H1 (cell line): Measurements from ENCODE around the gene DSCAM. TPM values are rescaled to one million over a fixed set of nuclear protein-coding genes. Genes with fewer than 3 reads are reported as not detected.

Experiments used
- CTCF ChIA-PET: fragments of 300-600 bp; sonication (Branson Sonifier 250); formaldehyde crosslinking; loops from one replicate; lab custom pipeline; 2021; ENCODE audit not compliant: partially characterized antibody; lab: Charles Lee
- POLR2A ChIA-PET: fragments of 300-600 bp; sonication (Branson Sonifier 250); formaldehyde crosslinking; loops from one replicate; lab custom pipeline; 2021; ENCODE audit warnings: inconsistent platforms; ENCODE audit not compliant: partially characterized antibody; lab: Charles Lee
- DNase-seq, 2 experiments: peaks; one replicate each; pipeline versions ENCODE4 v3.0.0 to v3.0.0-alpha.2; 2010 to 2022; ENCODE audit warnings: low spot score in 2 of 2, low read depth in 1 of 2, mixed read lengths in 1 of 2
- FAIRE-seq: peaks from 2 replicates; lab custom pipeline; 2011; peaks lifted over from hg19 to GRCh38; lab: Jason Lieb, UNC
- H2AFZ ChIP-seq: 2 replicates; pipeline ENCODE4 v1.8.1; 2012; ENCODE audit warnings: low read length, inconsistent platforms
- H2AK5ac ChIP-seq: 2 replicates; pipeline ENCODE4 v1.6.1; 2013; ENCODE audit warnings: low read depth, low read length
- H2BK120ac ChIP-seq: replicated peaks from 2 replicates; pipeline ENCODE3; 2013; ENCODE audit warnings: low read depth, low read length, inconsistent platforms
- H2BK12ac ChIP-seq: 2 replicates; pipeline ENCODE4 v1.6.1; 2013; ENCODE audit warnings: low read depth, low read length
- H2BK15ac ChIP-seq: 2 replicates; pipeline ENCODE4 v1.6.1; 2013; ENCODE audit warnings: low read length
- H2BK20ac ChIP-seq: 2 replicates; pipeline ENCODE4 v1.6.1; 2013; ENCODE audit warnings: low read length
- H2BK5ac ChIP-seq: 2 replicates; pipeline ENCODE4 v1.6.1; 2013; ENCODE audit warnings: low read depth, low read length
- H3K14ac ChIP-seq: 2 replicates; pipeline ENCODE4 v1.6.1; 2013; ENCODE audit warnings: inconsistent platforms; ENCODE audit not compliant: insufficient read length
- H3K18ac ChIP-seq: 2 replicates; pipeline ENCODE4 v1.6.1; 2013; ENCODE audit warnings: low read length; ENCODE audit errors: extremely low read depth
- H3K23ac ChIP-seq: 2 replicates; pipeline ENCODE4 v1.6.1; 2013; ENCODE audit warnings: inconsistent platforms; ENCODE audit not compliant: insufficient read length
- H3K23me2 ChIP-seq: 2 replicates; pipeline ENCODE4 v1.6.1; 2013; ENCODE audit warnings: low read depth, low read length
- H3K27ac ChIP-seq: 2 replicates; pipeline ENCODE4 v1.6.1; 2011; ENCODE audit warnings: low read depth, low read length, inconsistent platforms
- H3K27me3 ChIP-seq, 4 experiments: replicated peaks in 1 of 4; 1 replicate in 1 of 4; 2 replicates in 3 of 4; pipeline versions ENCODE4 v1.6.1 to v1.8.1; 2011 to 2013; ENCODE audit warnings: low read length in 3 of 4, mild to moderate bottlenecking in 3 of 4, inconsistent platforms in 2 of 4, mixed read lengths in 2 of 4, moderate library complexity in 1 of 4; ENCODE audit not compliant: control insufficient read depth in 3 of 4, insufficient read depth in 3 of 4; ENCODE audit errors: extremely low read depth in 1 of 4
- H3K36me3 ChIP-seq, 4 experiments: 2 replicates each; pipeline versions ENCODE4 v1.6.1 to v1.8.1; 2011 to 2013; ENCODE audit warnings: mild to moderate bottlenecking in 4 of 4, low read length in 3 of 4, moderate library complexity in 2 of 4, control low read depth in 1 of 4, inconsistent platforms in 1 of 4; ENCODE audit not compliant: insufficient read depth in 4 of 4, control insufficient read depth in 2 of 4
- H3K4ac ChIP-seq: replicated peaks from 2 replicates; pipeline ENCODE3; 2013; ENCODE audit warnings: low read length, low read depth, mixed read lengths, inconsistent platforms; ENCODE audit not compliant: insufficient read length
- H3K4me1 ChIP-seq, 4 experiments: replicated peaks in 1 of 4; 1 replicate in 1 of 4; 2 replicates in 3 of 4; pipeline versions ENCODE4 v1.6.1 to v1.8.1; 2011 to 2013; ENCODE audit warnings: low read length in 3 of 4, inconsistent platforms in 2 of 4, mixed read lengths in 1 of 4; ENCODE audit not compliant: insufficient read depth in 4 of 4, control insufficient read depth in 3 of 4
- H3K4me2 ChIP-seq, 2 experiments: 2 replicates each; pipeline versions ENCODE4 v1.6.1 to v1.8.1; 2011 to 2013; ENCODE audit warnings: low read depth in 2 of 2, low read length in 2 of 2, control low read depth in 1 of 2, inconsistent platforms in 1 of 2, mild to moderate bottlenecking in 1 of 2; ENCODE audit not compliant: insufficient read depth in 1 of 2
- H3K4me3 ChIP-seq, 4 experiments: fragments of 200-600, 300-600 bp in 1 of 4; sonication (generic), shearing (Covaris generic), sonication (Bioruptor Twin) in 1 of 4; 2 replicates each; pipeline versions ENCODE4 v1.5.1 to v1.8.1; 2011 to 2016; ENCODE audit warnings: low read length in 4 of 4, low read depth in 3 of 4, control low read depth in 2 of 4, inconsistent platforms in 2 of 4, mild to moderate bottlenecking in 2 of 4, mixed read lengths in 1 of 4, moderate library complexity in 1 of 4; ENCODE audit not compliant: insufficient read depth in 2 of 4; ENCODE audit errors: extremely low read depth in 1 of 4
- H3K56ac ChIP-seq: replicated peaks from 2 replicates; pipeline ENCODE3; 2013; ENCODE audit warnings: low read depth, mild to moderate bottlenecking, mixed read lengths, low read length, inconsistent platforms; ENCODE audit not compliant: insufficient read length
- H3K79me1 ChIP-seq: 2 replicates; pipeline ENCODE4 v1.6.1; 2013; ENCODE audit warnings: low read depth, low read length, control low read depth
- H3K79me2 ChIP-seq, 2 experiments: 2 replicates each; pipeline versions ENCODE4 v1.6.1 to v1.8.1; 2012 to 2013; ENCODE audit warnings: low read length in 2 of 2, mild to moderate bottlenecking in 2 of 2, inconsistent platforms in 1 of 2; ENCODE audit not compliant: insufficient read depth in 2 of 2, control insufficient read depth in 1 of 2
- H3K9ac ChIP-seq, 4 experiments: replicated peaks in 1 of 4; 1 replicate in 1 of 4; 2 replicates in 3 of 4; pipeline versions ENCODE4 v1.6.1 to v1.8.1; 2011 to 2013; ENCODE audit warnings: low read depth in 3 of 4, low read length in 3 of 4, control low read depth in 2 of 4, mild to moderate bottlenecking in 2 of 4, moderate library complexity in 2 of 4, inconsistent platforms in 1 of 4; ENCODE audit errors: extremely low read depth in 1 of 4
- H3K9me3 ChIP-seq, 2 experiments: 2 replicates each; pipeline versions ENCODE4 v1.6.1 to v1.8.1; 2012 to 2013; ENCODE audit warnings: mild to moderate bottlenecking in 2 of 2, moderate library complexity in 2 of 2, control low read depth in 1 of 2, inconsistent platforms in 1 of 2, low read depth in 1 of 2, low read length in 1 of 2, mixed read lengths in 1 of 2; ENCODE audit not compliant: insufficient read depth in 2 of 2
- H4K20me1 ChIP-seq, 2 experiments: replicated peaks in 1 of 2; 2 replicates each; pipeline versions ENCODE3 to v1.8.1; 2011 to 2013; ENCODE audit warnings: inconsistent platforms in 2 of 2, low read length in 2 of 2, mild to moderate bottlenecking in 1 of 2; ENCODE audit not compliant: insufficient read depth in 2 of 2, control insufficient read depth in 1 of 2
- H4K5ac ChIP-seq: 2 replicates; pipeline ENCODE4 v1.6.1; 2013; ENCODE audit warnings: low read length, low read depth, mixed read lengths, inconsistent platforms; ENCODE audit not compliant: insufficient read length
- H4K8ac ChIP-seq: 2 replicates; pipeline ENCODE4 v1.8.0; 2013; ENCODE audit warnings: mild to moderate bottlenecking, moderate library complexity, low read length, inconsistent platforms; ENCODE audit not compliant: insufficient read depth; ENCODE audit errors: extremely low read depth
- H4K91ac ChIP-seq: replicated peaks from 2 replicates; pipeline ENCODE3; 2013; ENCODE audit warnings: low read length, mixed read lengths, inconsistent platforms; ENCODE audit not compliant: insufficient read length
- ASH2L ChIP-seq: fragments of 200-600, 300-600 bp; sonication (generic); IDR thresholded peaks from one replicate; pipeline ENCODE4 v1.7.1; 2017; ENCODE audit warnings: low read length
- BRCA1 ChIP-seq: IDR thresholded peaks from 2 replicates; pipeline ENCODE4 v1.6.1; 2012; ENCODE audit warnings: low read depth, low read length, improper control_type of control experiment
- CTBP2 ChIP-seq: IDR thresholded peaks from 2 replicates; pipeline ENCODE4 v1.7.0; 2011; ENCODE audit warnings: borderline replicate concordance, mild to moderate bottlenecking, moderate library complexity, mixed read lengths, low read length; ENCODE audit not compliant: insufficient read depth, insufficient read length
- JUND ChIP-seq: IDR thresholded peaks from 2 replicates; pipeline ENCODE4 v1.6.1; 2011; ENCODE audit warnings: mild to moderate bottlenecking, improper control_type of control experiment, low read length
- POU5F1 ChIP-seq: IDR thresholded peaks from 2 replicates; pipeline ENCODE4 v1.6.1; 2011; ENCODE audit warnings: low read depth, mild to moderate bottlenecking, low read length, moderate library complexity
- SIN3A ChIP-seq, 2 experiments: IDR thresholded peaks in 1 of 2; conservative IDR thresholded peaks in 1 of 2; 2 replicates each; pipeline ENCODE4 v1.6.1; 2011 to 2012; ENCODE audit warnings: low read length in 2 of 2, improper control_type of control experiment in 1 of 2, low read depth in 1 of 2, mild to moderate bottlenecking in 1 of 2
- SP1 ChIP-seq: IDR thresholded peaks from 2 replicates; pipeline ENCODE4 v1.6.1; 2011; ENCODE audit warnings: low read depth, low read length
- SP4 ChIP-seq: IDR thresholded peaks from 2 replicates; pipeline ENCODE4 v1.6.1; 2012; ENCODE audit warnings: low read length, inconsistent platforms
- SUZ12 ChIP-seq: fragments of 200-600 bp; sonication (generic); IDR thresholded peaks from 2 replicates; pipeline ENCODE4 v1.6.1; 2012; ENCODE audit warnings: mild to moderate bottlenecking, inconsistent platforms, low read length, moderate library complexity, mixed read lengths
- TEAD4 ChIP-seq: IDR thresholded peaks from 2 replicates; pipeline ENCODE4 v1.6.1; 2012; ENCODE audit warnings: low read depth, low read length, inconsistent platforms, mixed read lengths
- YY1 ChIP-seq: IDR thresholded peaks from 2 replicates; pipeline ENCODE4 v1.6.1; 2011; ENCODE audit warnings: low read depth, mild to moderate bottlenecking, low read length
- WGBS, 2 experiments: shearing (Covaris generic) in 1 of 2; methylation state at CpG; one replicate each; pipeline versions ENCODE4 v1.1.6 to v1.1.7; 2013 to 2015; ENCODE audit warnings: low lambda C conversion rate in 2 of 2, mixed read lengths in 2 of 2, inconsistent platforms in 1 of 2, low coverage in 1 of 2, missing lambda C conversion rate in 1 of 2; ENCODE audit not compliant: insufficient replicate concordance in 2 of 2, insufficient coverage in 1 of 2, insufficient read length in 1 of 2; ENCODE audit errors: extremely low coverage in 1 of 2, missing lambda C conversion rate in 1 of 2; 5-methylcytosine and 5-hydroxymethylcytosine counted together
- polyA plus RNA-seq, 7 experiments: library from polyadenylated mRNA; depleted of rRNA in 3 of 7; stranded (reverse) in 5 of 7; unstranded in 2 of 7; fragments of >200 nt in 5 of 7; fragments of 200-250 nt in 2 of 7; gene quantifications; 1 replicate in 5 of 7; 2 replicates in 1 of 7; 4 replicates in 1 of 7; pipeline versions ENCODE4 v1.2.1 to v1.2.3, GENCODE V29; 2011 to 2013; ENCODE audit warnings: missing spikeins in 2 of 7, mixed read lengths in 2 of 7
- total RNA-seq: library from RNA; stranded (reverse); fragmentation: NEBNext Ultra II Directional; extraction: Animal tissue kit (Norgen Biotek cat#: 25700); gene quantifications from 2 replicates; pipeline ENCODE4 v1.2.1, GENCODE V29; 2021
- TF ChIP-seq, protein P1 (sequence below): IDR thresholded peaks from 2 replicates; pipeline ENCODE4 v1.6.1; 2012; ENCODE audit warnings: low read length, inconsistent platforms
- TF ChIP-seq, protein P2 (sequence below): IDR thresholded peaks from 2 replicates; pipeline ENCODE4 v1.6.1; 2012; ENCODE audit warnings: inconsistent platforms

Gene DSCAM
- total and polyA plus RNA-seq, 2 of the 8 experiments (the other 6 are each of a cell fraction or from before 2014, with no cell fraction given): 0.02 to 0.15 TPM

DNA sequence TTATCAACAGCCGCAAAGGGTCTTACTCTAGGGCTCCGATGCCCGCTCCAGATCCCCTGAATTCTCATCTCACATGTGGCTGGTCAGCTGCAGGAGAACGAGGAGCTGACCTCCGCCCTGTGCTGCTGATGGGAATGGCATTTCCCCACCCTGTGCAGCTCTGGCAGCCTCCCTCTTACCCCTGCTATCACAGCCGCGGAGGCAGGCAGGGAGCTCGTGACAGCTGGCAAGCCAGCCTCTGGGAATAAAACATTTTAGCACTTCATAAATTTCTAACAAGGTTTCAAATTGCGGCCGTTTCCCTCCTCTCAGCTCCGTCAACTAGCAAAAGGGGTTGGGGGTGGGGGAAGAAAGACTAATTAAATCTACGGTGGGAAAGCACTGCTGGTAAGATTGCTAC lies 81.1 kb downstream of the DSCAM start:
- DNase-seq (no peak), FAIRE-seq (no peak)
- H3K18ac ChIP-seq: no peak overlapping the region
- H3K4me3 ChIP-seq: no peak overlapping the region; a peak in 1 of 8 replicates
- H4K91ac ChIP-seq: no peak overlapping the region
- no peak overlapping the region for H4K8ac ChIP-seq
- H3K9ac ChIP-seq: no peak overlapping the region
- H2BK120ac ChIP-seq: no peak overlapping the region
- CTCF ChIA-PET: interaction anchor here (0.5 to 1.2 kb wide), 2 partner anchors 86 to 191 kb away, joined by 3 read pairs; no protein-coding TSS in a partner anchor
- H3K79me2 ChIP-seq: no peaks in the 10 kb centered on the region
- H3K27ac ChIP-seq: no peak overlapping the region
- no peaks in the 10 kb centered on the region for H3K9me3 ChIP-seq
- no peak overlapping the region for H3K23ac ChIP-seq
- no peaks in the 10 kb centered on the region for H3K36me3 ChIP-seq
- no peak overlapping the region for H2BK12ac ChIP-seq
- no peak overlapping the region for H2BK5ac ChIP-seq
- H2AK5ac ChIP-seq: no peak overlapping the region
- no peak overlapping the region for H3K14ac ChIP-seq
- no peak overlapping the region for H2BK15ac ChIP-seq
- no peak overlapping the region for H2BK20ac ChIP-seq
- H4K20me1 ChIP-seq: no peaks in the 10 kb centered on the region
- no peak overlapping the region for H3K56ac ChIP-seq
- H3K4me2 ChIP-seq: no peak overlapping the region
- no peaks in the 10 kb centered on the region for H3K23me2 ChIP-seq
- peaks cover 0 to 3% (median 0%) of the 10 kb centered on the region in 4 experiments; a peak in 3 of 7 replicates for H3K4me1 ChIP-seq
- H2AFZ ChIP-seq: no peak overlapping the region; the same call in 1 of the 2 replicates
- H4K5ac ChIP-seq: no peak overlapping the region
- WGBS, 2 experiments: 77% methylated on average over 12 of the region's 12 CpGs; no CpG with 5 or more reads in 1 of the 2 experiments
- no peaks in the 10 kb centered on the region for H3K79me1 ChIP-seq
- no peaks in the 10 kb centered on the region for H3K27me3 ChIP-seq
- POLR2A ChIA-PET: no interaction called here
- H3K4ac ChIP-seq: no peak overlapping the region
- TF ChIP-seq ASH2L: no peak
- no peak for TF ChIP-seq SP4
- no peak for TF ChIP-seq SIN3A (conservative IDR thresholded peaks at IDR 0.05 in 1 of 2, IDR thresholded peaks at IDR 0.05 in 1 of 2; ENCODE audit: low read depth in 1 of 2, low read length in 2 of 2)
- no peak for TF ChIP-seq YY1
- no peak for TF ChIP-seq JUND
- TF ChIP-seq, protein P1, sequence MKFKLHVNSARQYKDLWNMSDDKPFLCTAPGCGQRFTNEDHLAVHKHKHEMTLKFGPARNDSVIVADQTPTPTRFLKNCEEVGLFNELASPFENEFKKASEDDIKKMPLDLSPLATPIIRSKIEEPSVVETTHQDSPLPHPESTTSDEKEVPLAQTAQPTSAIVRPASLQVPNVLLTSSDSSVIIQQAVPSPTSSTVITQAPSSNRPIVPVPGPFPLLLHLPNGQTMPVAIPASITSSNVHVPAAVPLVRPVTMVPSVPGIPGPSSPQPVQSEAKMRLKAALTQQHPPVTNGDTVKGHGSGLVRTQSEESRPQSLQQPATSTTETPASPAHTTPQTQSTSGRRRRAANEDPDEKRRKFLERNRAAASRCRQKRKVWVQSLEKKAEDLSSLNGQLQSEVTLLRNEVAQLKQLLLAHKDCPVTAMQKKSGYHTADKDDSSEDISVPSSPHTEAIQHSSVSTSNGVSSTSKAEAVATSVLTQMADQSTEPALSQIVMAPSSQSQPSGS: no peak
- no peak for TF ChIP-seq SUZ12
- no peak for TF ChIP-seq SP1
- TF ChIP-seq, protein P2, sequence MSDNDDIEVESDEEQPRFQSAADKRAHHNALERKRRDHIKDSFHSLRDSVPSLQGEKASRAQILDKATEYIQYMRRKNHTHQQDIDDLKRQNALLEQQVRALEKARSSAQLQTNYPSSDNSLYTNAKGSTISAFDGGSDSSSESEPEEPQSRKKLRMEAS: no peak
- no peak for TF ChIP-seq TEAD4
- TF ChIP-seq BRCA1: no peak
- no peak for TF ChIP-seq POU5F1
- no peak for TF ChIP-seq CTBP2
